GM18511 (cell line): ENCODE measurements around the gene TBC1D20.
"Not testable (repeated sequence)": the region's sequence is repeated elsewhere in the genome, so short reads cannot be mapped to it uniquely, and the experiment has no call there.

Source experiments
- ATAC-seq: cut with Tn5 transposase; IDR thresholded peaks from one replicate; pipeline ENCODE4 v1.9.1; 2021; ENCODE audit warnings: mild to moderate bottlenecking, moderate library complexity; ENCODE audit not compliant: unreplicated experiment

The TBC1D20 gene

GRCh38 chr20:402898-403581, 59.3 kb downstream of the TBC1D20 start:
- no peak for ATAC-seq

- no peak for ATAC-seq
Observed at GRCh38 chr20:402496-402885, 59.8 kb downstream of the TBC1D20 start.

GRCh38 chr20:401682-402495, 60.4 kb downstream of the TBC1D20 start:
- ATAC-seq = no peak

GRCh38 chr20:400454-401275, 61.7 kb downstream of the TBC1D20 start:
- ATAC-seq = no peak

GRCh38 chr20:400128-400453, 62.2 kb downstream of the TBC1D20 start:
- no peak for ATAC-seq

GRCh38 chr20:399182-399707, 63.1 kb downstream of the TBC1D20 start:
- no peak for ATAC-seq

- ATAC-seq = no peak
Observed at GRCh38 chr20:397432-398237, 64.7 kb downstream of the TBC1D20 start.

- ATAC-seq = no peak
Observed at GRCh38 chr20:396619-397431, 65.5 kb downstream of the TBC1D20 start.

GRCh38 chr20:396252-396618, 66.1 kb downstream of the TBC1D20 start:
- no peak for ATAC-seq

GRCh38 chr20:393296-393695, 69.0 kb downstream of the TBC1D20 start:
- ATAC-seq = not testable (repeated sequence)

GRCh38 chr20:391041-391711, 71.2 kb downstream of the TBC1D20 start:
- ATAC-seq = no peak

- no peak for ATAC-seq
Observed at GRCh38 chr20:389220-389619, 73.1 kb downstream of the TBC1D20 start.

GRCh38 chr20:388034-388994, 74.0 kb downstream of the TBC1D20 start:
- no peak for ATAC-seq

- no peak for ATAC-seq
Observed at GRCh38 chr20:387520-387919, 74.8 kb downstream of the TBC1D20 start.

- ATAC-seq = not testable (repeated sequence)
Observed at GRCh38 chr20:386634-387033, 75.7 kb downstream of the TBC1D20 start.
